ENCODE data around the gene MAPK10.

MAPK10 gene

DNA sequence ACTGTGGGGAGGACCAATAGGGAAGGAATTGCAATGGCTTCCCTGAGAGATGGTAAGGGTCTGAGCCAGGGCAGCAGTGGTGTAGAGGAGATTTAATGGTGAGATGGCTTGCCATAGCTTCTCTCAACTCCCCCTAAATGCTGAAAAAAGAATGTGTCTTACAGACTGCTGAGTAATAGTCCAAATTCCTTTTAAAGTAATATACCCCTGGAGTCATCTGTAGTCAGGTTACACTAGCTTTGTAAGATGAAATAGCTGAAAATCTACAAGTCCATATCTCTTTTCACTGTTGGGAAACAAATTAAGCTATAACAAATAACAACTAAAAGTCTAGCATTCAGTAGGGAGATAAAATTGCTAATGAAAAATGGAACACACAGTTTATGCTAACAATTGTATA is 33.5 kb downstream of the MAPK10 start:
- H3K4me1 ChIP-seq (ENCODE audit: control insufficient read depth, insufficient read depth, low read length), result no peaks in the 10 kb centered on the region
- H3K9me3 ChIP-seq (ENCODE audit: control insufficient read depth, insufficient read depth, low read depth, low read length), result no peaks in the 10 kb centered on the region
- ChIA-PET CTCF (no interaction called here), POLR2A (no interaction called here)
- H3K36me3 ChIP-seq (ENCODE audit: control insufficient read depth in 2 of 2, insufficient read depth in 1 of 2, low read length in 2 of 2), result no peaks in the 10 kb centered on the region
- H3K27ac ChIP-seq (ENCODE audit: extremely low read depth, low read depth, low read length), result no peak overlapping the region
- H3K4me3 ChIP-seq (ENCODE audit: low read depth, low read length), result no peak overlapping the region
- TF ChIP-seq, protein P1, sequence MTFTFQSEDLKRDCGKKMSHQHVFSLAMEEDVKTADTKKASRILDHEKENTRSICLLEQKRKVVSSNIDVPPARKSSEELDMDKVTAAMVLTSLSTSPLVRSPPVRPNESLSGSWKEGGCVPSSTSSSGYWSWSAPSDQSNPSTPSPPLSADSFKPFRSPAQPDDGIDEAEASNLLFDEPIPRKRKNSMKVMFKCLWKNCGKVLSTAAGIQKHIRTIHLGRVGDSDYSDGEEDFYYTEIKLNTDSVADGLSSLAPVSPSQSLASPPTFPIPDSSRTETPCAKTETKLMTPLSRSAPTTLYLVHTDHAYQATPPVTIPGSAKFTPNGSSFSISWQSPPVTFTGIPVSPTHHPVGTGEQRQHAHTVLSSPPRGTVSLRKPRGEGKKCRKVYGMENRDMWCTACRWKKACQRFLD (tag by site-specific recombination; IDR thresholded peaks at IDR 0.05), result no peak
- TF ChIP-seq ZNF629 (tag by site-specific recombination; IDR thresholded peaks at IDR 0.05) (no peak), ZNF324 (tag by site-specific recombination; IDR thresholded peaks at IDR 0.05) (no peak), ZNF146 (tag by site-specific recombination; IDR thresholded peaks at IDR 0.05) (no peak), TCF7L2 (IDR thresholded peaks at IDR 0.05; ENCODE audit: borderline replicate concordance, low read depth, low read length) (no peak), ZNF350 (tag by site-specific recombination; IDR thresholded peaks at IDR 0.05) (no peak), RBAK (tag by site-specific recombination; IDR thresholded peaks at IDR 0.05) (no peak), ZNF23 (tag by site-specific recombination; IDR thresholded peaks at IDR 0.05; ENCODE audit: borderline replicate concordance) (no peak)
- TF ChIP-seq, protein P2, sequence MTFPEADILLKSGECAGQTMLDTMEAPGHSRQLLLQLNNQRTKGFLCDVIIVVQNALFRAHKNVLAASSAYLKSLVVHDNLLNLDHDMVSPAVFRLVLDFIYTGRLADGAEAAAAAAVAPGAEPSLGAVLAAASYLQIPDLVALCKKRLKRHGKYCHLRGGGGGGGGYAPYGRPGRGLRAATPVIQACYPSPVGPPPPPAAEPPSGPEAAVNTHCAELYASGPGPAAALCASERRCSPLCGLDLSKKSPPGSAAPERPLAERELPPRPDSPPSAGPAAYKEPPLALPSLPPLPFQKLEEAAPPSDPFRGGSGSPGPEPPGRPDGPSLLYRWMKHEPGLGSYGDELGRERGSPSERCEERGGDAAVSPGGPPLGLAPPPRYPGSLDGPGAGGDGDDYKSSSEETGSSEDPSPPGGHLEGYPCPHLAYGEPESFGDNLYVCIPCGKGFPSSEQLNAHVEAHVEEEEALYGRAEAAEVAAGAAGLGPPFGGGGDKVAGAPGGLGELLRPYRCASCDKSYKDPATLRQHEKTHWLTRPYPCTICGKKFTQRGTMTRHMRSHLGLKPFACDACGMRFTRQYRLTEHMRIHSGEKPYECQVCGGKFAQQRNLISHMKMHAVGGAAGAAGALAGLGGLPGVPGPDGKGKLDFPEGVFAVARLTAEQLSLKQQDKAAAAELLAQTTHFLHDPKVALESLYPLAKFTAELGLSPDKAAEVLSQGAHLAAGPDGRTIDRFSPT (tag by site-specific recombination; IDR thresholded peaks at IDR 0.05), result no peak

DNA sequence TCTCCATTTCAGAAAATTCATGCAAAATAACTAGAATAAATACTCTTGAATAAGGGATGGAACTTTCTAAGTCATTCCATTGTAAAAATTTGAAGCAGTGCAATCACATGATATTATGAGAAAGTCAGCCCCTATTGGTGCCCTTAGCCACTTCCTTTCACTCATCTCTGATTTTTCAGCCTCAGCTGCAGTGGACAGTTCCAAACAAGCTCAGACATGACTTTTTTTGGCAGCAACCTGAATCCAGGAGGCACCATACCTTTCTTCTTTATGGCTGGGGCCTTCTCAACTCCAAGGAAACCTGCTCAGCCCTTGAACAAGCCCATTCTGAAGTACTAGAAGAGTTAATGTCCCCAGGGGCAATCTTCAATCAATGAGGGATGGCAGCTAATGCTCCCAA is 40.5 kb downstream of the MAPK10 start:
- CTCF ChIA-PET, result no interaction called here
- POLR2A ChIA-PET, result no interaction called here

DNA sequence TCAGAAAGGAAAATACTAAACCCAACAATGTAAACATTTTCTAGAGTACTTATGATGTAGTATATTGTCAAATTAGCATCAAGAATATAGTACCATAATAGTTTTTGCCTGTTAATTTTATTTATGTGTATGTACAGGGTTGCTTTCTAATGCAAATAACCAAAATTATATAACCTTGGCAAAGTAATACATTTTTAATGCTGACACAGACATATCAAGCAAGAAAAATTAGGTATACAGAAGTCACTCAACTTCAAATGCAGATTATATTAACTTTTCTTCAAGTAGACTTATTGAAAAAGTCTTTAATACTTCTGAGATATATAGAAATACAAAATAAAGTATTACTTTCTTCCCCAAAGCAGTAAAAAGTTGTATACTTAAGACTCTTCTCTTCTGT is 44.3 kb downstream of the MAPK10 start:
- no peaks in the 10 kb centered on the region for H3K4me1 ChIP-seq (ENCODE audit: control insufficient read depth, insufficient read depth, low read length)
- no peak overlapping the region for H3K4me3 ChIP-seq (ENCODE audit: low read depth, low read length)
- TF ChIP-seq ZNF585B (tag by site-specific recombination; IDR thresholded peaks at IDR 0.05) (no peak), ZNF423 (tag by site-specific recombination; IDR thresholded peaks at IDR 0.05) (no peak), MYNN (tag by site-specific recombination; IDR thresholded peaks at IDR 0.05; ENCODE audit: borderline replicate concordance) (no peak), ZNF670 (tag by site-specific recombination; IDR thresholded peaks at IDR 0.05; ENCODE audit: low read depth) (no peak), GFI1B (tag by site-specific recombination; IDR thresholded peaks at IDR 0.05) (no peak), ZNF792 (tag by site-specific recombination; IDR thresholded peaks at IDR 0.05) (no peak), ZNF707 (tag by site-specific recombination; IDR thresholded peaks at IDR 0.05) (no peak)
- TF ChIP-seq, protein P3, sequence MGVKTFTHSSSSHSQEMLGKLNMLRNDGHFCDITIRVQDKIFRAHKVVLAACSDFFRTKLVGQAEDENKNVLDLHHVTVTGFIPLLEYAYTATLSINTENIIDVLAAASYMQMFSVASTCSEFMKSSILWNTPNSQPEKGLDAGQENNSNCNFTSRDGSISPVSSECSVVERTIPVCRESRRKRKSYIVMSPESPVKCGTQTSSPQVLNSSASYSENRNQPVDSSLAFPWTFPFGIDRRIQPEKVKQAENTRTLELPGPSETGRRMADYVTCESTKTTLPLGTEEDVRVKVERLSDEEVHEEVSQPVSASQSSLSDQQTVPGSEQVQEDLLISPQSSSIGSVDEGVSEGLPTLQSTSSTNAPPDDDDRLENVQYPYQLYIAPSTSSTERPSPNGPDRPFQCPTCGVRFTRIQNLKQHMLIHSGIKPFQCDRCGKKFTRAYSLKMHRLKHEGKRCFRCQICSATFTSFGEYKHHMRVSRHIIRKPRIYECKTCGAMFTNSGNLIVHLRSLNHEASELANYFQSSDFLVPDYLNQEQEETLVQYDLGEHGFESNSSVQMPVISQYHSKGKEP (tag by site-specific recombination; IDR thresholded peaks at IDR 0.05), result no peak
- TF ChIP-seq, protein P4, sequence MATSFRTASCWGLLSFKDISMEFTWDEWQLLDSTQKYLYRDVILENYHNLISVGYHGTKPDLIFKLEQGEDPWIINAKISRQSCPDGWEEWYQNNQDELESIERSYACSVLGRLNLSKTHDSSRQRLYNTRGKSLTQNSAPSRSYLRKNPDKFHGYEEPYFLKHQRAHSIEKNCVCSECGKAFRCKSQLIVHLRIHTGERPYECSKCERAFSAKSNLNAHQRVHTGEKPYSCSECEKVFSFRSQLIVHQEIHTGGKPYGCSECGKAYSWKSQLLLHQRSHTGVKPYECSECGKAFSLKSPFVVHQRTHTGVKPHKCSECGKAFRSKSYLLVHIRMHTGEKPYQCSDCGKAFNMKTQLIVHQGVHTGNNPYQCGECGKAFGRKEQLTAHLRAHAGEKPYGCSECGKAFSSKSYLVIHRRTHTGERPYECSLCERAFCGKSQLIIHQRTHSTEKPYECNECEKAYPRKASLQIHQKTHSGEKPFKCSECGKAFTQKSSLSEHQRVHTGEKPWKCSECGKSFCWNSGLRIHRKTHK (tag by site-specific recombination; IDR thresholded peaks at IDR 0.05), result no peak
- TF ChIP-seq, protein P5, sequence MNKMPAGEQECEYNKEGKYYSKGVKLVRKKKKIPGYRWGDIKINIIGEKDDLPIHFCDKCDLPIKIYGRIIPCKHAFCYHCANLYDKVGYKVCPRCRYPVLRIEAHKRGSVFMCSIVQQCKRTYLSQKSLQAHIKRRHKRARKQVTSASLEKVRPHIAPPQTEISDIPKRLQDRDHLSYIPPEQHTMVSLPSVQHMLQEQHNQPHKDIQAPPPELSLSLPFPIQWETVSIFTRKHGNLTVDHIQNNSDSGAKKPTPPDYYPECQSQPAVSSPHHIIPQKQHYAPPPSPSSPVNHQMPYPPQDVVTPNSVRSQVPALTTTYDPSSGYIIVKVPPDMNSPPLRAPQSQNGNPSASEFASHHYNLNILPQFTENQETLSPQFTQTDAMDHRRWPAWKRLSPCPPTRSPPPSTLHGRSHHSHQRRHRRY (tag by site-specific recombination; IDR thresholded peaks at IDR 0.05), result no peak

More for the DNA sequence above, 40.5 kb downstream of the MAPK10 start:
- Histone ChIP-seq H3K4me3 (ENCODE audit: low read depth, low read length) (no peak overlapping the region), H3K4me1 (ENCODE audit: control insufficient read depth, insufficient read depth, low read length) (no peaks in the 10 kb centered on the region), H3K27ac (ENCODE audit: extremely low read depth, low read depth, low read length) (no peak overlapping the region), H3K36me3 (ENCODE audit: control insufficient read depth in 2 of 2, insufficient read depth in 1 of 2, low read length in 2 of 2) (no peaks in the 10 kb centered on the region), H3K9me3 (ENCODE audit: control insufficient read depth, insufficient read depth, low read depth, low read length) (no peaks in the 10 kb centered on the region)
- TF ChIP-seq, protein P6, sequence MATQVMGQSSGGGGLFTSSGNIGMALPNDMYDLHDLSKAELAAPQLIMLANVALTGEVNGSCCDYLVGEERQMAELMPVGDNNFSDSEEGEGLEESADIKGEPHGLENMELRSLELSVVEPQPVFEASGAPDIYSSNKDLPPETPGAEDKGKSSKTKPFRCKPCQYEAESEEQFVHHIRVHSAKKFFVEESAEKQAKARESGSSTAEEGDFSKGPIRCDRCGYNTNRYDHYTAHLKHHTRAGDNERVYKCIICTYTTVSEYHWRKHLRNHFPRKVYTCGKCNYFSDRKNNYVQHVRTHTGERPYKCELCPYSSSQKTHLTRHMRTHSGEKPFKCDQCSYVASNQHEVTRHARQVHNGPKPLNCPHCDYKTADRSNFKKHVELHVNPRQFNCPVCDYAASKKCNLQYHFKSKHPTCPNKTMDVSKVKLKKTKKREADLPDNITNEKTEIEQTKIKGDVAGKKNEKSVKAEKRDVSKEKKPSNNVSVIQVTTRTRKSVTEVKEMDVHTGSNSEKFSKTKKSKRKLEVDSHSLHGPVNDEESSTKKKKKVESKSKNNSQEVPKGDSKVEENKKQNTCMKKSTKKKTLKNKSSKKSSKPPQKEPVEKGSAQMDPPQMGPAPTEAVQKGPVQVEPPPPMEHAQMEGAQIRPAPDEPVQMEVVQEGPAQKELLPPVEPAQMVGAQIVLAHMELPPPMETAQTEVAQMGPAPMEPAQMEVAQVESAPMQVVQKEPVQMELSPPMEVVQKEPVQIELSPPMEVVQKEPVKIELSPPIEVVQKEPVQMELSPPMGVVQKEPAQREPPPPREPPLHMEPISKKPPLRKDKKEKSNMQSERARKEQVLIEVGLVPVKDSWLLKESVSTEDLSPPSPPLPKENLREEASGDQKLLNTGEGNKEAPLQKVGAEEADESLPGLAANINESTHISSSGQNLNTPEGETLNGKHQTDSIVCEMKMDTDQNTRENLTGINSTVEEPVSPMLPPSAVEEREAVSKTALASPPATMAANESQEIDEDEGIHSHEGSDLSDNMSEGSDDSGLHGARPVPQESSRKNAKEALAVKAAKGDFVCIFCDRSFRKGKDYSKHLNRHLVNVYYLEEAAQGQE (tag by site-specific recombination; IDR thresholded peaks at IDR 0.05), result peak; percentile 32; the same call in 1 of the 2 replicates
- no peak for TF ChIP-seq ZFHX2 (tag by site-specific recombination; conservative IDR thresholded peaks at IDR 0.05)

More for the DNA sequence above, 44.3 kb downstream of the MAPK10 start:
- CTCF ChIA-PET, result no interaction called here
- POLR2A ChIA-PET, result no interaction called here
- no peaks in the 10 kb centered on the region for H3K9me3 ChIP-seq (ENCODE audit: control insufficient read depth, insufficient read depth, low read depth, low read length)
- no peak overlapping the region for H3K27ac ChIP-seq (ENCODE audit: extremely low read depth, low read depth, low read length)
- no peaks in the 10 kb centered on the region for H3K36me3 ChIP-seq (ENCODE audit: control insufficient read depth in 2 of 2, insufficient read depth in 1 of 2, low read length in 2 of 2)

Data from HEK293 (cell line).